ENCODE results near the gene TNRC6C.

DNA sequence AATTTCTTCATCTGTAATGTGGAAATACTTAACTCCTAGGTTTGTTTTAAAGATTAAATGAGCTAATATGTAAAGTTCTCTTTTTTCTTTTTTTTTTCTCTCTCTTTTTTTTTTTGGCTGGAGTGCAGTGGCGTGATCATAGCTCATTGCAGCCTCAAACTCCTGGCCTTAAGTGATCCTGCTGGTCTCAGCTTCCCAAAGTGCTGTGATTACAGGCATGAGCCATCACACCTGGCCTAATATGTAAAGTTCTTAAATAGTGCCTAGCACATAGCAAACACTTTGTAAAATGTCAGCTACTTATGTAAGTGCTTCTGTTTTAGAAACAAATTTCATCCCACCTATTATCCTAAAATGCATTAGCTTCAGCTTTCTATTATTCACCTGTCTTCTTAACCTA, 130.0 kb downstream of the TNRC6C start:
- TF ChIP-seq POLR2A (conservative IDR thresholded peaks at IDR 0.05) (no peak), YY1 (IDR thresholded peaks at IDR 0.05; ENCODE audit: borderline replicate concordance in 1 of 3, control insufficient read depth in 1 of 3, extremely low read depth in 1 of 3, insufficient read depth in 3 of 3, insufficient read length in 1 of 3, insufficient replicate concordance in 2 of 3, low read depth in 1 of 3, low read length in 2 of 3) (no peak), MED1 (CRISPR knock-in tag; IDR thresholded peaks at IDR 0.05; ENCODE audit: borderline replicate concordance) (no peak), PHF21A (IDR thresholded peaks at IDR 0.05; ENCODE audit: borderline replicate concordance, low read depth) (no peak), RCOR1 (IDR thresholded peaks at IDR 0.05; ENCODE audit: borderline replicate concordance in 1 of 2, low read depth in 2 of 2, low read length in 2 of 2) (no peak), PCBP1 (IDR thresholded peaks at IDR 0.05; ENCODE audit: low read depth, low read length, poor library complexity, severe bottlenecking) (no peak)
